Fibroblast of skin of back (primary cell): Measurements from ENCODE around the gene SERGEF.
A peak's percentile ranks its signal among the peaks of the same experiment; 100 is the strongest.

Source experiments
- DNase-seq: peaks from one replicate; pipeline ENCODE4 v3.0.0-alpha.2; 2013

SERGEF gene

GRCh38 chr11:17746096-17746495 lies 266.8 kb downstream of the SERGEF start:
- no peak for DNase-seq

GRCh38 chr11:17745023-17745772 lies 267.6 kb downstream of the SERGEF start:
- DNase-seq, result no peak

DNA sequence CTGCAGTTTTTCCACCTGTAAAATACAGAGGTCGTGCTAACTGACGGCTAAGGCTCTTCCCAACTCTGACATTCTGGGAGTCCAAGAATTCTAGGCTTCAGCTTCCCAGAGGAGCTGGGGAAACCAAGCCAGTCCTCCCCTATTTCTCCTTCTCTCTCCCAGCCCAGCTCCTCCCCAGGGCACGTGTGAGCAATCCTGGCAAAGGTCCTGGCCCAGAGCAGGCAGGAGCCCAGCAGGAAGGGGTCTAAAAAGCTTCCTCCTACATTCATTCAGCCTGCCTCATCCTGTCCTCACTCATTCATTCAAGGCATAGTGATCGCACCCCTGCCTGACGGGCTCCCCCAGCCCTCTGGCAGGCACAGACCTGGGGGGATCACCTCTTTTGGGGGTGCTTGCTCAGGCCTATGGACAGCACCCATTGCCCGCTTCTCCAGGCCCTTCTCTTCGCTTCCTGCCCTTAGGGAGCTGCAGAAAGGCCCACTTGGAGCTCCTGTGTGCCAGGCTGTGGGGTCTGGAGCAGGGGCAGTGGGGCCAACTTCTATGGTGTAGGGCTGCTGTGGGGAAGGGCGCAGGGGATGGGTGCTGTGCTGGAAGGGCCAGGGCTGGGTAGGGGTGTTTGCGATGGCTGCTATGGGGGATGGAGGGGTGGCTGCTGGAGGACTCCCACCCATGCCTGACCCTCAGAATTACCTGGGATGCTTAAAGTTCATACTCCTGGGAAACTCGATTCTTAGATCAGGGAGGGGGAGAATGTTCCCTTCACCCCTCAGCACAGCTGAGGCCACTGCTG lies 268.5 kb downstream of the SERGEF start:
- DNase-seq, result no peak

GRCh38 chr11:17743808-17744119 lies 269.1 kb downstream of the SERGEF start:
- peak; percentile 48 for DNase-seq

DNA sequence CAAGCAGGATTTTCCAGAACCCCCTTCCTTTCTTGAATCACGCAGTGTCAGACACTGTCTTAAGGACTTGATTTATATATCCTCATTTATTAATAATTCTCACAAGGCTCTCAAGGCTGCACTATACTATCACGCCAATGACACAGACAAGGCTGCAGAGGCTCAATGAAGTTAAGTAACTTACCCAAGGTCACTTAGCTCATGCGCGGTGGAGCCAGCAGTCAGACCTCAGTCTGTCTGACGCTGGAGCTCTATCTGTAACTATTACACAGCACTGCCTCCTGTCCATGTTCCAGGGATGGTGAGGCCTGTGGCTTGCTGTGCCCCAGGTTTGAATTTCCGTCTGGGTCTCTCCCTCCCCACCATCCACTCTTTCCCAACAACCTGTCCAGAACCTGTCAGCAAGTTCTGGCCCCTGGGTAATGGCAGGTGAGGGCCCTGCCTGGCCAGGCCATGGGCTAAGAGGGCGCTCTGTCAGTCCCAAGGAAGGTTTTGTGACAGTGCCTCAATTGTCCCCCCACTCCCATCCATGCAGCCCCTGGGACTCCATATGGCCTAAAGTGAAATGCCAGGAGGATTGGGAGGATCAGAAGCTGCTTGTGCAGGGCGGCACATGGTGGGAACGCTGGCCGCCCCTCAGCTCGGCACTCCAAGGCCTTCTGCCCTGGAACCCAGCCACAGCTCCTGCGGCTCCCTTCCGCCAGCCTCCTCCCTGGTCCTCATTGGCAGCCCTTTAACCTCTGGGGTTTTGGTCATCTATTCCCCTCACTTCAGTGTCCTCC lies 269.6 kb downstream of the SERGEF start:
- DNase-seq, result no peak

DNA sequence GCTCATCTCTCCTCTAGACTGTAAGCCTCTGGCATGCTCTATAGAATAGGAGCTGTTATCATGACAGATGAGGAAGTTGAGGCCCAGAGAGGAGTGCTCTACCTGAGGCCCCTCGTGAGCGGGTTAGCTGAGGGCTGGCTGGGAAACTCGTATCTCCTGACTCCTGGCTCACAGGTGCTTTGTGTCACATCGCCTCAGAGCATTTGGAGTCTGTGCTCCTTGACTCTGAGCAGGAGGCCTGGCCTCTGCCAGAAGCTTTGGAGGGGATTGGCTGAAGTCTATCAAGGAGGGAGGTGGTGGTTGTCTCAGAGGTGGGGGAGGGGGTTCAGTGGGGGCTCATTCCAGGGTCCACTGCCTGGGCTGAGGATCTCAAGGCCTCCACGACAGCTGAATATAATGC lies 270.8 kb downstream of the SERGEF start:
- DNase-seq, result no peak

GRCh38 chr11:17741487-17741886 lies 271.4 kb downstream of the SERGEF start:
- no peak for DNase-seq

DNA sequence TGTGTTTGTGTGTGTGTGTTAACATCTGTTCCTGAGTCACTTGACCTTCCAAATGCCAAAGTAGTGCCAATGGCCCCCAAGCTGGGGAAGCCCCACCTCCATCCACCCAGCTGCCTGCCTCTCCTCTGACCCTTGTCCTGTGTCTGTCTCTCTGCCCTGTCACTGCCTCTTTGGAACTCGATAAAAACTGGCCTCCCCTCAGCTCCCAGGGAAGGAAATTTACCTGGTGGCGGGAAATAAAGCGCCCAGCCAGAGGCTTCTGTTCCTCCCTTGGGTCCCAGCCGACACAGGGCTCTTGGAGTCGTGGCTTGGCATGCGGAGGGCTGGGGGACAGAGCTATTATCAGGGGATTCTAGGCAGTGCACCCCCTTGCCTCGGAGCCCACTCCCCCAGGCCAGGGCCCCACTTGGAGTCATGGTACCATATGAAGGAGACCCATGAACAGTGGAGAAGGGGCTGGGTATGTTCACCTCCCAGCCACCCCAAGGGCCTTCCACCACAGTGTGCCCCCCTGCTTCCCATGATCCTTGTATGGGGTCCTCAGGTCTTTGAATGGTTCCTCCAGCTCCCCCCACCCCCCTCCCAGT lies 272.1 kb downstream of the SERGEF start:
- no peak for DNase-seq

DNA sequence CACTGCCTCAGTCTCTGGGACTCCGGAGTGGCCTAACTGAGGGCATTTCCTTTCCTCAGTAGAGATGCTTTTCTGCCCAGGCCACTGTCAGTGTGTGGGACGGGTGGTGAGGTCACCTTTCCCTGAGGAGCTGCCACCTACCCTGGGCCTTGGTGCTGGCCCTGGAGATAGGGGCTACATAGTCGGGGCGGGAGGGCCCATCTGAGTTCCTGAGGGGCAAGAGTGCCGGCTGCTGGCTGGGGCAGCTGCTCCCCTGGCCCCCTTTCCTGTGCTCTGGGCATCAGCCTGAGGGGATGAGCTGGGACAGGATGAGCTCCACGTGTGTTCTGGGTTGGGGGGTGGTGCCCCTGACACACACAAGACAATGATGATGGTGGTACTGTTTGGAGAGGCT lies 272.9 kb downstream of the SERGEF start:
- DNase-seq, result no peak

- no peak for DNase-seq
Observed at GRCh38 chr11:17738151-17738973, 274.5 kb downstream of the SERGEF start.
